Trophoblast cell (in vitro differentiated cells and primary cell): ENCODE results near the gene MVK.

Experiments
- DNase-seq, 2 donors: peaks; one replicate each; pipeline ENCODE4 v3.0.0-alpha.2; 2016
- H2AFZ ChIP-seq: 2 replicates; pipeline ENCODE4 v1.6.1; 2013; ENCODE audit warnings: low read length, moderate library complexity, mild to moderate bottlenecking; ENCODE audit not compliant: insufficient read depth, poor library complexity
- H2AK5ac ChIP-seq: 2 replicates; pipeline ENCODE4 v1.6.1; 2013; ENCODE audit warnings: mild to moderate bottlenecking, low read length
- H2BK120ac ChIP-seq: 2 replicates; pipeline ENCODE4 v1.6.1; 2013; ENCODE audit warnings: low read length, mild to moderate bottlenecking, moderate library complexity; ENCODE audit not compliant: insufficient read depth, poor library complexity
- H2BK12ac ChIP-seq: 2 replicates; pipeline ENCODE4 v1.6.1; 2013; ENCODE audit warnings: mild to moderate bottlenecking, low read length, moderate library complexity
- H2BK5ac ChIP-seq: 2 replicates; pipeline ENCODE4 v1.6.1; 2013; ENCODE audit warnings: low read length, low read depth, moderate library complexity, mild to moderate bottlenecking; ENCODE audit not compliant: poor library complexity
- H3K14ac ChIP-seq: 2 replicates; pipeline ENCODE4 v1.6.1; 2013; ENCODE audit warnings: mild to moderate bottlenecking, low read length
- H3K18ac ChIP-seq: 2 replicates; pipeline ENCODE4 v1.6.1; 2013; ENCODE audit warnings: mild to moderate bottlenecking, low read length
- H3K23ac ChIP-seq: 2 replicates; pipeline ENCODE4 v1.6.1; 2013; ENCODE audit warnings: low read length
- H3K27ac ChIP-seq: 2 replicates; pipeline ENCODE4 v1.5.1; 2013; ENCODE audit warnings: low read depth, mild to moderate bottlenecking, inconsistent platforms, low read length, moderate library complexity
- H3K27me3 ChIP-seq: 2 replicates; pipeline ENCODE4 v1.6.1; 2013; ENCODE audit warnings: inconsistent platforms, mild to moderate bottlenecking, low read length, moderate library complexity; ENCODE audit not compliant: insufficient read depth
- H3K36me3 ChIP-seq, 2 experiments: 1 replicate in 1 of 2; 2 replicates in 1 of 2; pipeline ENCODE4 v1.6.1; 2013; ENCODE audit warnings: low read length in 2 of 2, mild to moderate bottlenecking in 2 of 2, moderate library complexity in 1 of 2; ENCODE audit not compliant: insufficient read depth in 2 of 2, control insufficient read depth in 1 of 2
- H3K4ac ChIP-seq: 2 replicates; pipeline ENCODE4 v1.6.1; 2013; ENCODE audit warnings: low read depth, mild to moderate bottlenecking, low read length, moderate library complexity
- H3K4me1 ChIP-seq, 2 experiments: 1 replicate in 1 of 2; 2 replicates in 1 of 2; pipeline ENCODE4 v1.6.1; 2013; ENCODE audit warnings: low read length in 2 of 2, mild to moderate bottlenecking in 2 of 2, moderate library complexity in 1 of 2; ENCODE audit not compliant: insufficient read depth in 2 of 2, control insufficient read depth in 1 of 2
- H3K4me2 ChIP-seq: 2 replicates; pipeline ENCODE4 v1.6.1; 2013; ENCODE audit warnings: inconsistent platforms, mild to moderate bottlenecking, low read length, moderate library complexity
- H3K4me3 ChIP-seq: 2 replicates; pipeline ENCODE4 v1.5.1; 2013; ENCODE audit warnings: mild to moderate bottlenecking, low read depth, low read length, inconsistent platforms
- H3K79me1 ChIP-seq: one replicate; pipeline ENCODE4 v1.6.1; 2013; ENCODE audit warnings: low read length
- H3K79me2 ChIP-seq: 2 replicates; pipeline ENCODE4 v1.6.1; 2013; ENCODE audit warnings: low read length, mild to moderate bottlenecking; ENCODE audit not compliant: control insufficient read depth, insufficient read depth, poor library complexity
- H3K9ac ChIP-seq: 2 replicates; pipeline ENCODE4 v1.6.1; 2013; ENCODE audit warnings: mild to moderate bottlenecking, low read length
- H3K9me3 ChIP-seq: 2 replicates; pipeline ENCODE4 v1.6.1; 2013; ENCODE audit warnings: low read depth, mild to moderate bottlenecking, control low read depth, inconsistent platforms, low read length; ENCODE audit not compliant: insufficient read depth
- H4K12ac ChIP-seq: 2 replicates; pipeline ENCODE4 v1.6.1; 2013; ENCODE audit warnings: low read depth, mild to moderate bottlenecking, low read length, moderate library complexity
- H4K8ac ChIP-seq: 2 replicates; pipeline ENCODE4 v1.6.1; 2013; ENCODE audit warnings: low read depth, mild to moderate bottlenecking, low read length, moderate library complexity
- H4K91ac ChIP-seq: one replicate; pipeline ENCODE4 v1.6.1; 2013; ENCODE audit warnings: low read depth, mild to moderate bottlenecking, low read length, moderate library complexity
- WGBS: extraction: QIAGEN DNeasy Blood & Tissue Kit; methylation state at CpG from one replicate; pipeline ENCODE4 v1.1.7; 2013; ENCODE audit warnings: missing lambda C conversion rate; ENCODE audit not compliant: insufficient read length, insufficient coverage; ENCODE audit errors: extremely low coverage; 5-methylcytosine and 5-hydroxymethylcytosine counted together

MVK gene

GRCh38 chr12:109630107-109630506, 56.5 kb downstream of the MVK start:
- no peaks in the 10 kb centered on the region for H3K27me3 ChIP-seq
- no peak overlapping the region for H3K4me3 ChIP-seq
- WGBS = no CpG with 5 or more reads among the region's 5 CpGs
- no peaks in the 10 kb centered on the region for H3K36me3 ChIP-seq
- no peak overlapping the region for H3K27ac ChIP-seq
- H2BK120ac ChIP-seq = no peak overlapping the region
- H3K4ac ChIP-seq = no peak overlapping the region
- H3K79me1 ChIP-seq = no peaks in the 10 kb centered on the region
- no peaks in the 10 kb centered on the region for H3K79me2 ChIP-seq
- H3K14ac ChIP-seq = no peak overlapping the region
- DNase-seq = no peak
- H3K4me1 ChIP-seq = no peaks in the 10 kb centered on the region
- no peak overlapping the region for H3K18ac ChIP-seq
- H3K23ac ChIP-seq = no peak overlapping the region
- H2AK5ac ChIP-seq = no peak overlapping the region
- no peak overlapping the region for H2BK5ac ChIP-seq
- H3K9me3 ChIP-seq = peaks cover 6% of the 10 kb centered on the region
- H3K4me2 ChIP-seq = no peak overlapping the region
- H2BK12ac ChIP-seq = no peak overlapping the region
- H4K8ac ChIP-seq = no peak overlapping the region
- H4K12ac ChIP-seq = no peak overlapping the region
- no peak overlapping the region for H4K91ac ChIP-seq
- no peak overlapping the region for H2AFZ ChIP-seq
- no peak overlapping the region for H3K9ac ChIP-seq

GRCh38 chr12:109630815-109631214, 57.2 kb downstream of the MVK start:
- peak in 1 of 2 donors; percentile 7 for DNase-seq
- WGBS = no CpG with 5 or more reads among the region's 13 CpGs
- no peak overlapping the region for H3K4me2 ChIP-seq

GRCh38 chr12:109631302-109631701, 57.7 kb downstream of the MVK start:
- no peak for DNase-seq
- Histone ChIP-seq H3K79me2 (no peaks in the 10 kb centered on the region), H3K4me3 (no peak overlapping the region), H3K9me3 (peaks cover 13% of the 10 kb centered on the region), H2BK5ac (no peak overlapping the region), H4K12ac (no peak overlapping the region), H2BK12ac (no peak overlapping the region), H3K4ac (no peak overlapping the region), H3K4me2 (no peak overlapping the region), H4K91ac (no peak overlapping the region), H3K18ac (no peak overlapping the region), H2AK5ac (no peak overlapping the region), H3K79me1 (no peaks in the 10 kb centered on the region), H3K23ac (no peak overlapping the region), H3K27ac (no peak overlapping the region), H3K4me1 (no peaks in the 10 kb centered on the region), H3K36me3 (no peaks in the 10 kb centered on the region), H3K27me3 (no peaks in the 10 kb centered on the region), H2BK120ac (no peak overlapping the region), H3K9ac (no peak overlapping the region), H4K8ac (no peak overlapping the region), H3K14ac (no peak overlapping the region), H2AFZ (no peak overlapping the region)
- WGBS = no CpG with 5 or more reads among the region's 5 CpGs

More at GRCh38 chr12:109630815-109631214, 57.2 kb downstream of the MVK start:
- H3K9me3 ChIP-seq = peaks cover 11% of the 10 kb centered on the region
- no peak overlapping the region for H4K12ac ChIP-seq
- H2AK5ac ChIP-seq = no peak overlapping the region
- no peaks in the 10 kb centered on the region for H3K36me3 ChIP-seq
- H2BK12ac ChIP-seq = no peak overlapping the region
- no peak overlapping the region for H4K8ac ChIP-seq
- no peak overlapping the region for H3K14ac ChIP-seq
- H2BK5ac ChIP-seq = no peak overlapping the region
- H3K79me2 ChIP-seq = no peaks in the 10 kb centered on the region
- no peak overlapping the region for H3K9ac ChIP-seq
- no peak overlapping the region for H3K27ac ChIP-seq
- H3K4me1 ChIP-seq = no peaks in the 10 kb centered on the region
- H3K18ac ChIP-seq = no peak overlapping the region
- no peak overlapping the region for H3K4ac ChIP-seq
- H3K79me1 ChIP-seq = no peaks in the 10 kb centered on the region
- H3K23ac ChIP-seq = no peak overlapping the region
- no peak overlapping the region for H4K91ac ChIP-seq
- H2AFZ ChIP-seq = no peak overlapping the region
- no peaks in the 10 kb centered on the region for H3K27me3 ChIP-seq
- H3K4me3 ChIP-seq = no peak overlapping the region
- no peak overlapping the region for H2BK120ac ChIP-seq

GRCh38 chr12:109631751-109632150, 58.2 kb downstream of the MVK start:
- H4K91ac ChIP-seq = no peak overlapping the region
- no peak overlapping the region for H2BK12ac ChIP-seq
- WGBS = no CpG with 5 or more reads among the region's 3 CpGs
- no peaks in the 10 kb centered on the region for H3K36me3 ChIP-seq
- H3K4me2 ChIP-seq = no peak overlapping the region
- H3K79me2 ChIP-seq = no peaks in the 10 kb centered on the region
- H3K79me1 ChIP-seq = no peaks in the 10 kb centered on the region
- no peak overlapping the region for H3K4ac ChIP-seq
- no peak overlapping the region for H3K9ac ChIP-seq
- no peak overlapping the region for H3K14ac ChIP-seq
- H2AFZ ChIP-seq = no peak overlapping the region
- H2BK5ac ChIP-seq = no peak overlapping the region
- H4K12ac ChIP-seq = no peak overlapping the region
- no peak overlapping the region for H3K4me3 ChIP-seq
- H3K4me1 ChIP-seq = no peaks in the 10 kb centered on the region
- H4K8ac ChIP-seq = no peak overlapping the region
- H3K9me3 ChIP-seq = peaks cover 13% of the 10 kb centered on the region
- no peak overlapping the region for H3K18ac ChIP-seq
- H3K23ac ChIP-seq = no peak overlapping the region
- no peak overlapping the region for H2BK120ac ChIP-seq
- no peak overlapping the region for H3K27ac ChIP-seq
- H3K27me3 ChIP-seq = no peaks in the 10 kb centered on the region
- DNase-seq = no peak
- no peak overlapping the region for H2AK5ac ChIP-seq
